ENCODE measurements around the gene ZBTB7C.

- TF ChIP-seq, protein P1, sequence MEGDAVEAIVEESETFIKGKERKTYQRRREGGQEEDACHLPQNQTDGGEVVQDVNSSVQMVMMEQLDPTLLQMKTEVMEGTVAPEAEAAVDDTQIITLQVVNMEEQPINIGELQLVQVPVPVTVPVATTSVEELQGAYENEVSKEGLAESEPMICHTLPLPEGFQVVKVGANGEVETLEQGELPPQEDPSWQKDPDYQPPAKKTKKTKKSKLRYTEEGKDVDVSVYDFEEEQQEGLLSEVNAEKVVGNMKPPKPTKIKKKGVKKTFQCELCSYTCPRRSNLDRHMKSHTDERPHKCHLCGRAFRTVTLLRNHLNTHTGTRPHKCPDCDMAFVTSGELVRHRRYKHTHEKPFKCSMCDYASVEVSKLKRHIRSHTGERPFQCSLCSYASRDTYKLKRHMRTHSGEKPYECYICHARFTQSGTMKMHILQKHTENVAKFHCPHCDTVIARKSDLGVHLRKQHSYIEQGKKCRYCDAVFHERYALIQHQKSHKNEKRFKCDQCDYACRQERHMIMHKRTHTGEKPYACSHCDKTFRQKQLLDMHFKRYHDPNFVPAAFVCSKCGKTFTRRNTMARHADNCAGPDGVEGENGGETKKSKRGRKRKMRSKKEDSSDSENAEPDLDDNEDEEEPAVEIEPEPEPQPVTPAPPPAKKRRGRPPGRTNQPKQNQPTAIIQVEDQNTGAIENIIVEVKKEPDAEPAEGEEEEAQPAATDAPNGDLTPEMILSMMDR (conservative IDR thresholded peaks at IDR 0.05; ENCODE audit: low read length) = no peak
- TF ChIP-seq EZH2phosphoT487 (IDR thresholded peaks at IDR 0.05; ENCODE audit: borderline replicate concordance, low read depth, low read length) = no peak
Measured at GRCh38 chr18:48263914-48264902, 145.0 kb downstream of the ZBTB7C start.

Data from OCI-LY7 (cell line).